Ecto neural progenitor cell (in vitro differentiated cells): ENCODE data around the gene MED27.

Source experiments
- DNase-seq: peaks from one replicate; pipeline ENCODE4 v3.0.0-alpha.2; 2018; ENCODE audit warnings: low spot score

MED27 gene

GRCh38 chr9:131835151-131835910 lies 244.3 kb downstream of the MED27 start:
- DNase-seq: no peak

DNA sequence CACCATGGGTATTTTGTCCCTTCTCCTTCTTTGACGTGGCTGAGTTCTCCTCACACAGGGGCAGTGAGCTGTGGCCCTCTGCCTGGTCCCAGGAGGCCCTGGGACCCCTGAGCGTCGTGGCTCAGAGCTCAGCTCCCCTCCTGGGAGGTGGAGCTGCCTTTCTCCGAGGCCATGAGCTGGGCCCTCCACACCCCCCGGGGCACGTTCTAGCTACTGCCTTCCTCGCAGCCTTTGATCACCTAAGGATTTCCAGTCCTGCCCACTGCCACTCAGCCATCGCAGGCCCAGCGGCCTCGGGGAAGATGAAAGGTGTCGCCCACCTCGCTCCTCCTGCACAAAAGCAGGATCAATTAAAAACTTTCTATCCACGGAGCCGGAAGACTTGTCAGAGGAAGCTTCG lies 244.9 kb downstream of the MED27 start:
- DNase-seq: no peak

GRCh38 chr9:131833906-131834305 lies 245.8 kb downstream of the MED27 start:
- no peak for DNase-seq

DNA sequence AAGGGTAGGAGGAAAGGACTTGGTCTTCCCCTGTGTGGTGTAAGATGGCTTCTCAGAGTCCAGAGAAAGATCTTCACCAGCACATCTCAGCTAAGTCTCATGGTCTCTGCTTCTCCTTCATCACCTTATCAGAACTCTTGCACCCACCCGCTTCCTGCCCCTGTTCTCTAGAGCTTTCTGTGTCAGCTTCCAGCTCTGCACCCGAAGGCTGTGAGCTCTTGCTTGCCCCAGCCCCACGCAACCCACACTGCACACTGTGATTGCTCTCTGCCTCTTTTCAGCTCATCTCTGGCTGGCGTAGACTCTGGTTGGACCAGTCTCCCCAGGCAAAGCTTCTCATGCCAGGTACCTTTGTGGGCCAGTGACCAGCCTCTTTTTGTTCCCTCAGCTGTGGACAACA lies 246.6 kb downstream of the MED27 start:
- DNase-seq: no peak

- no peak for DNase-seq
These were observed 248.1 kb downstream of the MED27 start for GRCh38 chr9:131831380-131832165.

- no peak for DNase-seq
These were observed 251.8 kb downstream of the MED27 start for GRCh38 chr9:131827821-131828369.

GRCh38 chr9:131826966-131827525 lies 252.6 kb downstream of the MED27 start:
- no peak for DNase-seq

DNA sequence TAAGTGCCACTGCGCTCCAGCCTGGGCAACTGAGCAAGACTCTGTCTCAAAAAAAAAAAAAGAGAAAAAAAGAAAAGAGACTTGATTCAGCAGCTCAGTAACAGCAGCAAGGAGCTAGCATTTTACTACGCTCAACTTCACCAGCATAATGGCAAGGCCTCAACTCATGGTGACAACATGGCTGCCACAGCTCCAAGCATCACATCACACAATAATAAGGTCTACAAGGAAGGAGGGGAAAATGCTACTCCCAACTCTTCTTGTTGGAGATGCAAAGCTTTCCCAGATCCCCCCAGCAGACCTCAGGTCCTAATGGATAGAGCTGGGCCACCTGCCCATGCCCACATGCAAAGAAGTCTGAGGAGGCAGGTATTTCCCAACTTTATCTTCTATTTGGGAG lies 253.6 kb downstream of the MED27 start:
- DNase-seq: no peak

DNA sequence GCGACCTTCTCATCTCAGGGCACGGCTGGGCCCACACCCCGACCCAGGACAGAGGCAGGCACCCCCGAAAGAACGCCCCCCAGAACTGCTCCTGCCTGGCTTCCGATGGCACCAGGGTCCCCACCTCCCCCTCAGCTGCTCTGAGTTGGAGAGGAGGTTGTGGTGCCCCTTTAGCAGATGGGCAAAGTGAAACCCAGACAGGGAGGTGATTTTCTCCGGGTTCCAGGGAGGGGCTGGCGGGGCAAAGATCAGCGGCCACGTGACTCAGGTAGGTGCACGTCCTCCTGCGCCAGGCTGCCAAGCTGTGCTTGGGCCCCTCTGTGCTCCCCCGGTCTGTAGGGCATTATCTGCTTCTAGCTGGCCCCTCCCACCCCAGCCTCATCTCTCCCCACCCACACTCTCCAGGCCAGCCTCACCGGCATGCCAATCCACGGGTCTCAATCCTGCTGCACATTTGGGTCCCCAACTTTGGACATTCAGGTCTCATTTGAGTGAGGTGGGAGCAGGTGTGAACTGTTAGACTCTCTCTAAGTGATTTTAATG lies 254.6 kb downstream of the MED27 start:
- DNase-seq: no peak

- no peak for DNase-seq
These were observed 255.5 kb downstream of the MED27 start for GRCh38 chr9:131824155-131824594.

- DNase-seq: no peak
These were observed 255.9 kb downstream of the MED27 start for GRCh38 chr9:131823701-131824146.

GRCh38 chr9:131818089-131818488 lies 261.6 kb downstream of the MED27 start:
- DNase-seq: no peak

DNA sequence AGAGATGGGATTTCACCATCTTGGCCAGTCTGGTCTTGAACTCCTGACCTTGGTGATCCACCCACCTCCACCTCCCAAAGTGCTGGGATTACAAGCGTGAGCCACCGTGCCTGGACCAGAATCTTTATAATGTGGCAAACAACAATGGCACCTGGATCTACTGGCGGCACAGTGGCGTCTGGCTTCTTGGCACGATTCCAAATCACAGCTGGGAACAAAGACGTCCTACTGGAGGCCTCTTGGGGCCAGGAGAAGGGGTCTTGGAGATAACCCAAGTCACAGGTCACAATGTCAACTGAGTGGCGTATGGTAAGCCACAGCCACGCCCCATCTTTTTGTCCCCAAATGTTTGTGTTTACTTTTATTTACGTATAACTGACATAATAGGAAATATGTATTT lies 262.0 kb downstream of the MED27 start:
- no peak for DNase-seq

GRCh38 chr9:131817073-131817472 lies 262.6 kb downstream of the MED27 start:
- no peak for DNase-seq

DNA sequence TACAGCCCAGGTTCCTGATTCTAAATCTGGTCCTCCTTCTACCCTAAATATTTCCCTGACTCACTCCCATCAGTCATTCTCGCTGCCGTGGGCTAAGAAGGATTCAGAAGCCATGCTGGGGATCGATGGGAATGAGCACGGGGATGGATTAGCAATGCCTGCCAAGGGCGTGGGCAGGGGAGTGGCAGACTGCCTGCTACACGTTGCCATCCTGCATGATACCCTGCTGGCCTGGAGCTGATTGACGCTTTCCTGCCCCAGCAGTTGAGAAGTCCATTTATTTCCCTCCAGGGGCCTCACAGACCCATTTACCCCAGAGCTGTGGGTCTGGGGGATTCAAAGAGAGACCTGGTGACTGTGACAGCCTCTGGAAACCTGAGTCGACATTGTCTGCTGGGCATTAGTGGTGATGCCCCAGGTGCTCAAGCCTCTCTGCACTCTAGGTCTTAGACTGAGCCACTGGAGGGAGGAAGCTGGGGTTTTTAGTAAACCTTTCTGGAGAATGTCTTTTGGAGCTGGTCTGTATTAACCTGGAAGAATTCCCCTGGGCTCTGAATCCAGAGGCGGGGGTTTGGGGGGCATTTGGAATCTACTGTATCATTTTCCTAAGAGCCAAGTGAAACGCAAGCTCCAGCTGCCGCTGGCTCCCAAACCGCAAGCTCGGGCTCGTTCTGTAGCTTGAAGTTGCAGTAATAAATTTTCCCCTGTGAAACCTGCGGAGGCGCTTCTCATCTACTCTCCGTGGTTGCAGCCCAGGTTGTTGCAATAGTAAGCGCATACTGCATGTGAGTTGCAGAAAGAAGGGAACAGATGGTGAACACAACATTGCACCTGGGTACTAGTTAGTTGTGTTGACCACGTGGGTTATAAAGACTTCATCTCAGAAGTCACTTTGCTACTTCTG lies 263.4 kb downstream of the MED27 start:
- DNase-seq: no peak

DNA sequence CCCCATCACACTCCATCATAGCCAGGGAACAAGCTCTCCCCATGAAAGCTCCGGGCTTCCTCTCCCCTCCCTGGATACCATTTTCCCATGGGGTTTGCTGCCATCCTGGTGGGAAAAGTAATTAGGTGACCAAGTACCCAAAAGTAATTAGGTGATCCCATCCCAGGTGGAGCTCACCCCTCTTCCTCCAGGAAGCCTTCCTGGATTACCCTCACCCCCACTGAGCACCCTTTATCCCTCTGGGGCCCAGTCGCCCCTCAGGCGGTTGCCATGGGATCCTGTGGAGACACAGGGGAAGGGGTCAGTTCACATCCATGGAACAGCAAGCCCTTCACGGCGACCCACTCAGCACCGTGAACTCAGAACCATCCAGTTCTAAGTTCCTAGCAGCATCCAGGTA lies 265.0 kb downstream of the MED27 start:
- no peak for DNase-seq

DNA sequence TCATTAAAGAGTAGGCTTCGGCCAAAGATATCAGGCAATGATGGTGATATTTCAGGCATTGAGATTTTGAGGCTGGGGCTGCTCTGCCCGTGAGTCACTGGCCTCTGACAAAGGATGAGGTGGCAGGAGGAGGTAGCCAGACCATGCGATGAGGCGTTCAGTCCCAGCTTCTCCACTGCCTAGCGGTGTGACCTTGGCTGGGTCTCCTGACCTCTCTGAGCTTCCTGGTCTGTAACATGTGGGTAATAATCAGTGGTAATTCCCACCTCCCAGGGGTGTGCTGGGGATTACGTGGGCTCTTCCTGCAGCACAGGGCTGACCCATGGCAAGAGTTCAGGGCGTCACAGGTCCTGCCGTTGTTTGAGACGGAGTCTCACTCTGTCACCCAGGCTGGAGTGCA lies 266.6 kb downstream of the MED27 start:
- DNase-seq: no peak

- no peak for DNase-seq
These were observed 267.4 kb downstream of the MED27 start for GRCh38 chr9:131812116-131812790.

DNA sequence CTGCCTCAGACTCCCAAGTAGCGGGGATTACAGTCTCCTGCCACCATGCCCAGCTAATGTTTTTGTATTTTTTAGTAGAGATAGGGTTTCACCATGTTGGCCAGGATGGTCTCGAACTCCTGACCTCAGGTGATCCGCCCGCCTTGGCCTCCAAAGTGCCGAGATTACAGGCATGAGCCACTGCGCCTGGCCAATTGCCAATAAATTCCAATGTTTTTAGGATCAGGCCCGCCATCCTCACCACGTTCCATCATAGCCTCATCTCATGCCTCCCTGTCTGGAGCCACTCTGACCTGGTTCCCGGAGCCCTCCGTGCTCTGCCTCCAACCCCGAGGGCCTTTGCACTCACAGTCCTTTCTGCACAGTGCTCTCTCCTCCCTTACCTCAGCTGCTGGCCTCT lies 268.3 kb downstream of the MED27 start:
- no peak for DNase-seq

GRCh38 chr9:131810351-131811170 lies 269.1 kb downstream of the MED27 start:
- no peak for DNase-seq
